Heart left ventricle (tissue), 13 donors: Measurements from ENCODE around the gene CYGB.

Source experiments
- POLR2A ChIP-seq, 2 donors: fragments of 450-650 bp; IDR thresholded peaks; one replicate each; pipeline ENCODE4 v1.6.1; 2017; ENCODE audit warnings: antibody characterized with exemption in 2 of 2, mild to moderate bottlenecking in 2 of 2, moderate library complexity in 2 of 2
- TF ChIP-seq, protein P1 (sequence below), 12 donors: fragments of 200-600 bp; sonication (generic) in 4 of 12; IDR thresholded peaks; one replicate each; pipeline versions ENCODE4 v1.5.0 to v1.8.0; 2018 to 2022; ENCODE audit warnings: antibody characterized with exemption in 12 of 12, mild to moderate bottlenecking in 5 of 12
- donor health status: ischemic (EF 13 %, LVEDD 7.1; RV severe dilation, severe dysfunction).
- donor health status: DM: no; HTN: yes; CAD: no.
- donor health status: DM: no; HTN: no; CAD: no.
- donor health status: ischemic (EF 25% LVEDD 6.9; RV normal size, moderate dysfunction).
- donor health status: ischemic (EF 25% LVEDD 5.7; RV mildly dilated, moderate dysfunction).
- donor health status: ischemic (EF 35%, LVEDD 5.7; RV mildly dilated, moderate dysfunction).
- donor health status: nonischemic (EF 11% LVEDD 7.7; RV severe dilation, severe dysfunction).
- donor health status: DM: yes; HTN: yes; CAD: no.
- donor health status: PGD.
- donor health status: ischemic (EF 29% LVEDD 5.4; RV normal size, mild dysfunction).
- donor health status: nonischemic (EF 23%, LVEDD 6.1; RV moderate dilation, normal function).

DNA sequence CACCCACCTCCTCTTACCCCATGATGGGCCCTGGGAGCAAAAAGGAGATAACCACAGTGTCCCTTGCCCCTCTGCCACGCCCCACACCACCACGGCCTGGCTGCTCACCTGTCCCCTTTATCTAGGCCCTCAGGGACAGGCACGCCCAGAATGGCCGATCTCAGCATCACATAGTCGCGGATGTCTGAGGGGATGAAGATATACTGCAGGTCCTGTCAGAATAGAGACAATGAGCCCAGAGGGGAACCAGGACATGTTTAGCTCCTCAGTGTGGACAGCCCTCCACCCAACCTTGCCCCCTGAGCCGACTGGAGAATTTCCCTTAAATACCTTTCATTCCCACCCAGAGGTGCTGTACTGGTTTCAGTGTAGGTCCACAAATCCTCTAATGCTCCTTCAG is 32.9 kb upstream of the CYGB start:
- TF ChIP-seq, protein P1, sequence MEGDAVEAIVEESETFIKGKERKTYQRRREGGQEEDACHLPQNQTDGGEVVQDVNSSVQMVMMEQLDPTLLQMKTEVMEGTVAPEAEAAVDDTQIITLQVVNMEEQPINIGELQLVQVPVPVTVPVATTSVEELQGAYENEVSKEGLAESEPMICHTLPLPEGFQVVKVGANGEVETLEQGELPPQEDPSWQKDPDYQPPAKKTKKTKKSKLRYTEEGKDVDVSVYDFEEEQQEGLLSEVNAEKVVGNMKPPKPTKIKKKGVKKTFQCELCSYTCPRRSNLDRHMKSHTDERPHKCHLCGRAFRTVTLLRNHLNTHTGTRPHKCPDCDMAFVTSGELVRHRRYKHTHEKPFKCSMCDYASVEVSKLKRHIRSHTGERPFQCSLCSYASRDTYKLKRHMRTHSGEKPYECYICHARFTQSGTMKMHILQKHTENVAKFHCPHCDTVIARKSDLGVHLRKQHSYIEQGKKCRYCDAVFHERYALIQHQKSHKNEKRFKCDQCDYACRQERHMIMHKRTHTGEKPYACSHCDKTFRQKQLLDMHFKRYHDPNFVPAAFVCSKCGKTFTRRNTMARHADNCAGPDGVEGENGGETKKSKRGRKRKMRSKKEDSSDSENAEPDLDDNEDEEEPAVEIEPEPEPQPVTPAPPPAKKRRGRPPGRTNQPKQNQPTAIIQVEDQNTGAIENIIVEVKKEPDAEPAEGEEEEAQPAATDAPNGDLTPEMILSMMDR (IDR thresholded peaks at IDR 0.05): no peak
- TF ChIP-seq POLR2A (IDR thresholded peaks at IDR 0.05): no peak
